ENCODE measurements around the gene HUS1. TPM values are rescaled to one million over a fixed set of nuclear protein-coding genes. Genes with fewer than 3 reads are reported as not detected.

Gene HUS1
- total RNA-seq, 1 donor from 2014 or later, result 34.5 TPM

DNA sequence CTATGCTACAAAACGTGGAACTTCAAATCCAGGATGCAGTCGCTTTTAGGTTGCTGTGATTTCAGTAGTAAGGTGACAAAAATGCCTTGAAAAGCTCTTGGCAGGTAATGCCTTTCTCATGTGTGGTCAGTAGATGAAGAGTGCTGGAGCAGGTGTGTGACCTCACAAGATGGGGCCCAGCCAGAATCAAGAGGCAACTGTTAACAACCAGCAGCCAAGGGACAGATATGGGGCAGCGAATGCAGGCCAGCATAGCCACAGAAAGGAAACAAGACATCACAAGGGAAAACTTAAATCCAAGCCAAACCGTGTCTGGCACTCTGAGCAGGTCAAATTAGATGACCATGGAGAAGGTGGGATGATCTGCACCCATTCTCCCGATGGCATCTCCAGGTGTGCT lies 12.3 kb downstream of the HUS1 start:
- H3K4me3 ChIP-seq, result no peak overlapping the region
- no peaks in the 10 kb centered on the region for H3K27me3 ChIP-seq
- peaks cover 7% of the 10 kb centered on the region for H3K4me1 ChIP-seq
- DNase-seq, result no peak
- ATAC-seq, result no peak
- TF ChIP-seq, protein P1, sequence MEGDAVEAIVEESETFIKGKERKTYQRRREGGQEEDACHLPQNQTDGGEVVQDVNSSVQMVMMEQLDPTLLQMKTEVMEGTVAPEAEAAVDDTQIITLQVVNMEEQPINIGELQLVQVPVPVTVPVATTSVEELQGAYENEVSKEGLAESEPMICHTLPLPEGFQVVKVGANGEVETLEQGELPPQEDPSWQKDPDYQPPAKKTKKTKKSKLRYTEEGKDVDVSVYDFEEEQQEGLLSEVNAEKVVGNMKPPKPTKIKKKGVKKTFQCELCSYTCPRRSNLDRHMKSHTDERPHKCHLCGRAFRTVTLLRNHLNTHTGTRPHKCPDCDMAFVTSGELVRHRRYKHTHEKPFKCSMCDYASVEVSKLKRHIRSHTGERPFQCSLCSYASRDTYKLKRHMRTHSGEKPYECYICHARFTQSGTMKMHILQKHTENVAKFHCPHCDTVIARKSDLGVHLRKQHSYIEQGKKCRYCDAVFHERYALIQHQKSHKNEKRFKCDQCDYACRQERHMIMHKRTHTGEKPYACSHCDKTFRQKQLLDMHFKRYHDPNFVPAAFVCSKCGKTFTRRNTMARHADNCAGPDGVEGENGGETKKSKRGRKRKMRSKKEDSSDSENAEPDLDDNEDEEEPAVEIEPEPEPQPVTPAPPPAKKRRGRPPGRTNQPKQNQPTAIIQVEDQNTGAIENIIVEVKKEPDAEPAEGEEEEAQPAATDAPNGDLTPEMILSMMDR (IDR thresholded peaks at IDR 0.05), result no peak
- H3K9me3 ChIP-seq, result no peaks in the 10 kb centered on the region
- intact Hi-C loops (cut with DNase I), result no loop called here
- H3K36me3 ChIP-seq, result peaks cover 79% of the 10 kb centered on the region
- H3K27ac ChIP-seq, result no peak overlapping the region

DNA sequence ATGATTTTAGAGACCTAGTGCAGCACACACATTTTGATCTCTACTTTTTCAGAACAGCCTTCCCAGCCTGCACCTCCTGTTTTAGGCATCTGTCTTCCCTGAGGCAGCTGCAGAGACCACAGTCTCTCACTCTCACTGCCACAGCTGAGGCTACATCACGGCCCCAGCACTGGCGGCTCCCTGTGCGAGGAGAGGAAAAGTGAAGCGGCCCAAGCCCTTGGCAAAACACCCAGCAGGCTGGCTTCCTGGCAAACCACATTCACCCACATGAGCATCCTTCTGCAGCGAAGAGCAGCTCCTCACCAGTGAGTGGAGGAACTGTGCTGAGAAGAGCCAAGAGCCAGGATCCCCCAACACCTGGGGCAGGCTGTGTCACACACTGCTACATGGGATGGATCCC lies 14.0 kb downstream of the HUS1 start:
- no peaks in the 10 kb centered on the region for H3K9me3 ChIP-seq
- H3K27me3 ChIP-seq, result no peaks in the 10 kb centered on the region
- DNase-seq (no peak), ATAC-seq (no peak)
- no peak overlapping the region for H3K27ac ChIP-seq
- intact Hi-C loops (cut with DNase I), result no loop called here
- no peak overlapping the region for H3K4me3 ChIP-seq
- no peaks in the 10 kb centered on the region for H3K4me1 ChIP-seq
- H3K36me3 ChIP-seq, result peaks cover 85% of the 10 kb centered on the region
- TF ChIP-seq, protein P1 (IDR thresholded peaks at IDR 0.05), result no peak

DNA sequence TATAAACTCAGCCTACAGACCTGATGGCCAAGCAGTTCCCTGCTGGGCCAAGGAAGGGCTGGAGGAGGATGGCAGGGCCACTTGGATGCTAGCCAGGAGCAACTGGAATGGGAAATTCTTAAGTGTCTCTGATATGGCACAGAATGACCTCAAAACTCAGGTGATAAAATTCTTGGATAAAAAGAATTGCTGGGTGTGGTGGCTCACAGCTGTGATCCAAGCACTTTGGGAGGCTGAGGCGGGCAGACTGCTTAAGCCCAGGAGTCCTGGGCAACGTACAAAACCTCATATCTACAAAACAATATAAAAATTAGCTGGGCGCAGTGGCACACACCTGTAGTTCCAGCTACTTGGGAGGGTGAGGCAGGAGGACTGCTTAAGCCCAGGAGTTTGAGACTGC lies 17.2 kb downstream of the HUS1 start:
- TF ChIP-seq, protein P1 (IDR thresholded peaks at IDR 0.05), result no peak
- intact Hi-C loops (cut with DNase I), result no loop called here
- DNase-seq, result no peak
- no peaks in the 10 kb centered on the region for H3K4me1 ChIP-seq
- no peaks in the 10 kb centered on the region for H3K27me3 ChIP-seq
- H3K36me3 ChIP-seq, result peaks cover 75% of the 10 kb centered on the region
- H3K4me3 ChIP-seq, result no peak overlapping the region
- ATAC-seq, result peak; percentile 20
- no peak overlapping the region for H3K27ac ChIP-seq
- H3K9me3 ChIP-seq, result no peaks in the 10 kb centered on the region

DNA sequence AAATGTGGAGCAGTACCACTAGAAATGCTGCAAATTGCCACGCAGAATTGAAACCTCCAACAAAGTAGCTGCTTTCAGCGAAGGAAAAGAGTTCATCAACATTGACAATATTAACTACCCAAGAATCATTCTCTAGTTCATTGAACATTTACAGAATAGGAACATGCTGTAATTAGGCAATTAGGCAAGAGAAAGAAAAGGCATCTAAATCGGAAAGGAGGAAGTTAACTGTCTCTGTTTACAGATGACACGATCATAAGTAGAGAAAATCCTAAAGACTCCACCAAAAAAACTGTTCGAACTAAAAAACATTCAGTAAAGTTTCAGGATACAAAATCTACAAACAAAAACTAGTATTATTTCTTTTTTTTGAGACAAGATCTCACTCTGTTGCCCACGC lies 22.3 kb downstream of the HUS1 start:
- intact Hi-C loops (cut with DNase I), result no loop called here
- H3K27ac ChIP-seq, result no peak overlapping the region
- ATAC-seq (peak; percentile 33), DNase-seq (no peak)
- H3K9me3 ChIP-seq, result no peaks in the 10 kb centered on the region
- TF ChIP-seq, protein P1 (IDR thresholded peaks at IDR 0.05), result no peak
- H3K4me1 ChIP-seq, result no peaks in the 10 kb centered on the region
- no peaks in the 10 kb centered on the region for H3K27me3 ChIP-seq
- peaks cover 46% of the 10 kb centered on the region for H3K36me3 ChIP-seq
- no peak overlapping the region for H3K4me3 ChIP-seq

DNA sequence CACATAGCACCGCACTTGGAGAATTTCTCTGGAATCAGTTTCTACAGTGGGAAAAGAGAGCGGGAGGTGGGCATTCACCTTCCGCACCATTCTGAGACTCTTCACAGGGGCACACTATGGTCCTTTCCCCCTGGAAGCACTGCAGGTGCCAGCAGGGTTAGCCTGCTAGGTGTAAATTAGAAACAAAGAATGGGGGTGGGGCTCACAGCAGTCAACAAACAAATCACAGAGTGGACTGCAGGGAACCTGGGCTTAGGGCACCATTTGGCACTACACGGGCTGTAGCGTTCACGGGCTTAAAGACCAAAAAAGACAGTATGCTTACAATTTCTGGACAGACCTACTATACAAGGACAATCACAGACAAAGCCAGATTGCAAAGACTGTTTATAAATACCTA lies 23.2 kb downstream of the HUS1 start:
- H3K27me3 ChIP-seq, result no peaks in the 10 kb centered on the region
- no peak overlapping the region for H3K27ac ChIP-seq
- ATAC-seq (no peak), DNase-seq (no peak)
- no peaks in the 10 kb centered on the region for H3K9me3 ChIP-seq
- H3K4me1 ChIP-seq, result peaks cover 6% of the 10 kb centered on the region
- intact Hi-C loops (cut with DNase I), result no loop called here
- TF ChIP-seq, protein P1 (IDR thresholded peaks at IDR 0.05), result no peak
- peaks cover 37% of the 10 kb centered on the region for H3K36me3 ChIP-seq
- no peak overlapping the region for H3K4me3 ChIP-seq

DNA sequence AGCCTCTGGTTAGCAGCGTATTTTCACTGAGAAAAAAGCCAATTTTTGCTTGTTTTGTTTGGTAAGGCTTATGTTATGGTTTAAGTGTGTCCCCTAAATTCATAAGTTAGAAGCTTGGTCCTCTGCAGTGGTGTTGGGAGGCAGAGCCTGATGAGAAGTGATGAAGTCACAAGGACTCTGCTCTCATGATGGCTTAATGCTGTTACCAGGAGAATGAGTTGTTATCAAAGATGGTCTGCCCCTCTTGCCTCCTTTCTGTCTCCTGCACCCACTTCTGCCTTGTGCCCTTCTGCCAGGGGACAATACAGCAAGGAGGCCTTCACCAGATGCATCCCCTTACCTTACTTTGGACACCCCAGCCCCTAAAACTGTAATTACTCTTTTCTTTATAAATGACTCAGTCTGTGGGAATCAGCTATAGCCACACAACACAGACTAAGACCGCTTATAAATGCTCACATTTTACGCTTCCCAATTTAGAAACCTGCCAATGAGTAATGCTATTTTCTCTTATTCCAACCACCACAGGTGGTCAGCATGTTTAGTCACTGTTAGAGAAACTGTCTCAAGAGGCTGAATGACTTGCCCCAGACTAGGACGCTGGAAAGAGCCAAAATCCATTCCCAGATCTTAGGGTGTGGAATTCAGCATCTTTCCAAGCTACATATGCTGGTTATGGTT lies 25.0 kb downstream of the HUS1 start:
- TF ChIP-seq, protein P1 (IDR thresholded peaks at IDR 0.05), result no peak
- DNase-seq (no peak), ATAC-seq (no peak)
- H3K36me3 ChIP-seq, result peaks cover 27% of the 10 kb centered on the region
- no peaks in the 10 kb centered on the region for H3K27me3 ChIP-seq
- H3K9me3 ChIP-seq, result no peaks in the 10 kb centered on the region
- H3K4me3 ChIP-seq, result no peak overlapping the region
- H3K27ac ChIP-seq, result no peak overlapping the region
- intact Hi-C loops (cut with DNase I), result no loop called here
- peaks cover 9% of the 10 kb centered on the region for H3K4me1 ChIP-seq
